ENCODE results near the gene TBC1D14. TPM values are rescaled to one million over a fixed set of nuclear protein-coding genes. Genes with fewer than 3 reads are reported as not detected.

The TBC1D14 gene
- total RNA-seq, 1 donor from 2014 or later, result 43.3 TPM

- no peak for TF ChIP-seq CTCF (conservative IDR thresholded peaks at IDR 0.05; ENCODE audit: low read depth, low read length)
- no peak overlapping the region for H3K4me3 ChIP-seq (ENCODE audit: low read depth, low read length)
- DNase-seq (ENCODE audit: low read depth), result no peak
Observed at GRCh38 chr4:6894528-6895498, 14.8 kb upstream of the TBC1D14 start.

GRCh38 chr4:6896035-6896434 lies 13.6 kb upstream of the TBC1D14 start:
- no peak overlapping the region for H3K4me3 ChIP-seq (ENCODE audit: low read depth, low read length)
- DNase-seq (ENCODE audit: low read depth), result no peak
- no peak for TF ChIP-seq CTCF (conservative IDR thresholded peaks at IDR 0.05; ENCODE audit: low read depth, low read length)

GRCh38 chr4:6898763-6899162 lies 10.9 kb upstream of the TBC1D14 start:
- DNase-seq (ENCODE audit: low read depth), result no peak
- no peak overlapping the region for H3K4me3 ChIP-seq (ENCODE audit: low read depth, low read length)
- no peak for TF ChIP-seq CTCF (conservative IDR thresholded peaks at IDR 0.05; ENCODE audit: low read depth, low read length)

GRCh38 chr4:6900181-6900812 lies 9.3 kb upstream of the TBC1D14 start:
- no peak overlapping the region for H3K4me3 ChIP-seq (ENCODE audit: low read depth, low read length)
- no peak for DNase-seq (ENCODE audit: low read depth)
- TF ChIP-seq CTCF (conservative IDR thresholded peaks at IDR 0.05; ENCODE audit: low read depth, low read length), result no peak

DNA sequence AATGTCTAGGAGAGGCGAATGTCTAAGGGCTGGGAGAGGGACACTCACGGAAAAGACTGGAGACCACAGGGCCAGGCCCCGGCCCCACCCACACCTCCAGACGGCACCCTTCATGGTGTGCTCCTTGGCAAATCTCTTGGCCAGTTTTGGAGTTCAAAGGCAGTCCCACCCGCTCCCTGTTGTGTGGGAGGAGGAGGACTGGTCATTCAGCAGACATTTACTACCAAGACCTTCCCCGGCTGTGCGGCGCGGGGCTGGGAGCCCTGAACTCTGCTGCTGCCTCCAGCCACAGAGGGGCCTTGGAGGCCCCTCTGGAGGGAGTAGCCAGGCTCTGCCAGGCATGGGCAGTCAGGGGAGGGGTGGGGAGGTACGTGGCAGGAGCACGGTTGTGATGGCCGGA lies 8.7 kb upstream of the TBC1D14 start:
- no peak overlapping the region for H3K4me3 ChIP-seq (ENCODE audit: low read depth, low read length)
- no peak for DNase-seq (ENCODE audit: low read depth)
- no peak for TF ChIP-seq CTCF (conservative IDR thresholded peaks at IDR 0.05; ENCODE audit: low read depth, low read length)

GRCh38 chr4:6901669-6902317 lies 7.8 kb upstream of the TBC1D14 start:
- no peak for TF ChIP-seq CTCF (conservative IDR thresholded peaks at IDR 0.05; ENCODE audit: low read depth, low read length)
- DNase-seq (ENCODE audit: low read depth), result no peak
- H3K4me3 ChIP-seq (ENCODE audit: low read depth, low read length), result no peak overlapping the region

All from epithelial cell of proximal tubule (primary cell).